H1 (cell line): Measurements from ENCODE around the gene CKB. TPM values are rescaled to one million over a fixed set of nuclear protein-coding genes. Genes with fewer than 3 reads are reported as not detected.

ENCODE experiments used
- ASH2L ChIP-seq: fragments of 200-600, 300-600 bp; sonication (generic); IDR thresholded peaks from one replicate; pipeline ENCODE4 v1.7.1; 2017; ENCODE audit warnings: low read length
- polyA plus RNA-seq, 7 experiments: library from polyadenylated mRNA; depleted of rRNA in 3 of 7; stranded (reverse) in 5 of 7; unstranded in 2 of 7; fragments of >200 nt in 5 of 7; fragments of 200-250 nt in 2 of 7; gene quantifications; 1 replicate in 5 of 7; 2 replicates in 1 of 7; 4 replicates in 1 of 7; pipeline versions ENCODE4 v1.2.1 to v1.2.3, GENCODE V29; 2011 to 2013; ENCODE audit warnings: missing spikeins in 2 of 7, mixed read lengths in 2 of 7
- total RNA-seq: library from RNA; stranded (reverse); fragmentation: NEBNext Ultra II Directional; extraction: Animal tissue kit (Norgen Biotek cat#: 25700); gene quantifications from 2 replicates; pipeline ENCODE4 v1.2.1, GENCODE V29; 2021

Gene CKB
- total and polyA plus RNA-seq, 2 of the 8 experiments (the other 6 are each of a cell fraction or from before 2014, with no cell fraction given) = 538 to 950 TPM

DNA sequence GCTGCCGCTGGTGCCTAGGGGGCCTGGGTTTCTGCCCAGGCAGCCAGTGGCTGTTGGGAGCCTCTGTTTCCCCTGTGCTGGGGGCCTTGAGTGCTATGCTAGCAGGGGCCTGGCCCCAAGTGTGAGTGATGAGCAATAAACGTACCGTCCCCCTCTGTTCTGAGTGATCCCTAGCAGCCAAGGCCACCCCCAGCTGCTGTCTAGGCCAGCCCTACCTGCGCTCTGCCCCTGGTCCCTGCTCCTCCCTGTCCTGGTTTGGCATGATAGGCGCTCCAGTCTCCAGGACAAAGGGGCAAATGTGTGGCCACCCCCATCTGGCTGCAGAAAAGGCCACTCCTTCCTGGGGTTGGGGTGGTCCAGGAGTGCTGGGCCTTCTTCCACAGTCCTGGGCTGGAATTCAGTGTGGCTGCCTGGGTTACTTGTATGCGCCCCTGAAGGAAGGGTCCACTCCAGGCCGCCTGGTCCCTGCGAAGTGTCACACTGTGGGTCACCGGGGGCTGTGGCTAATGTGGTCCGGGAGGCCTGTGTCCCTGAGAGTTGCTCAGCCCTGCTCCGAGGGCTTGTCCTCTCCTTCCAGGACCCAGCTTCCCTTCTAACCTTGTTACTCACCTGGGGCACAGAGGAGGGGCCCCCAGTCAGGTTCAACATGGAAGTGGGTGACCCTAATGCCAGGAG, 13.4 kb upstream of the CKB start (continued):
- TF ChIP-seq ASH2L = no peak
